GM18519 (cell line): Measurements from ENCODE around the gene RSPH9.

Experiments used
- ATAC-seq: cut with Tn5 transposase; IDR thresholded peaks from one replicate; pipeline ENCODE4 v1.9.1; 2021; ENCODE audit warnings: mild to moderate bottlenecking, moderate library complexity; ENCODE audit not compliant: unreplicated experiment, low FRiP score

Gene RSPH9

GRCh38 chr6:43667245-43668150 lies 22.7 kb downstream of the RSPH9 start:
- no peak for ATAC-seq

DNA sequence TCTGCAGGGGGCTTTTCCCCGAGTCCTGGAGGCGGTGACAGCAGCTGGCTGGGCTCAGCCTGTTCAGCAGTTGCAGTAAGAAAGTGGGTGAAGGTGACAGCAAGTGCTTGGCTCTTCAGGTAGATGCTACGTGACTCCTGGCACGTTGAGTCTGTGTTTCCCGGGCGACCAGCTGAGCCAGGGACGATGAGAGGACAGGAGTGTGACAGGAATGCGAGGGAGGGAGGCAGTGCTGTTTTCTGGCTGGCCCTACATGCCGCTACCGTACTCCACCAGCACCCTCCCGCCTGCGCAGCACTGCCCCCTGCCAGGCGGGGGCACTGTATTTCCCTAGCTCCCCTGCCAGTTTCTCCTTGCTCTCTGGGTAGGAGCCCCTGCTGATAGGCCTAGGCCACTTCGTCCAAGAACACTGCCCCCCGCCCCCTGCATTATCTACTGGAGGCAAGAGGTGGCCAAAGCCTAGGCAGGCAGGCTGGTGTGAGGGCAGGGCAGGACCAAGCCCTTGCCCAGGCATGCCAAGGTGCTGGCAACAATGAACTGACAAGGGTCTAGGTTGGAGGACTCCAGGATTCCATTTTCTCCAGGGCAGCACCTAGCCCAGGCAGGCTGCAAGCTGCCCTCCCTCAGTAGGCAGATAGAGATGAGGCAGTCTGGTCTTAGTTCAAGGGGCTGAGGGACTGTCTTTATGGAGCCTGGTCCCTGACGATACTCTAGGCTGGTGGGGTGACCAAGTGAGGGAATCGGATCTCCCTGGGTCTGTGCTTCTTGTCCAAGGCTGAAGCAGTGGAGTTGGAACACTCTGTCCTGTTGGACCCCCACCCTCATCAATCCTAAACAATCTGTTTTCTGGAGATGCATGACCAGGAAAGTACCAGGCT lies 23.6 kb downstream of the RSPH9 start:
- ATAC-seq: no peak

DNA sequence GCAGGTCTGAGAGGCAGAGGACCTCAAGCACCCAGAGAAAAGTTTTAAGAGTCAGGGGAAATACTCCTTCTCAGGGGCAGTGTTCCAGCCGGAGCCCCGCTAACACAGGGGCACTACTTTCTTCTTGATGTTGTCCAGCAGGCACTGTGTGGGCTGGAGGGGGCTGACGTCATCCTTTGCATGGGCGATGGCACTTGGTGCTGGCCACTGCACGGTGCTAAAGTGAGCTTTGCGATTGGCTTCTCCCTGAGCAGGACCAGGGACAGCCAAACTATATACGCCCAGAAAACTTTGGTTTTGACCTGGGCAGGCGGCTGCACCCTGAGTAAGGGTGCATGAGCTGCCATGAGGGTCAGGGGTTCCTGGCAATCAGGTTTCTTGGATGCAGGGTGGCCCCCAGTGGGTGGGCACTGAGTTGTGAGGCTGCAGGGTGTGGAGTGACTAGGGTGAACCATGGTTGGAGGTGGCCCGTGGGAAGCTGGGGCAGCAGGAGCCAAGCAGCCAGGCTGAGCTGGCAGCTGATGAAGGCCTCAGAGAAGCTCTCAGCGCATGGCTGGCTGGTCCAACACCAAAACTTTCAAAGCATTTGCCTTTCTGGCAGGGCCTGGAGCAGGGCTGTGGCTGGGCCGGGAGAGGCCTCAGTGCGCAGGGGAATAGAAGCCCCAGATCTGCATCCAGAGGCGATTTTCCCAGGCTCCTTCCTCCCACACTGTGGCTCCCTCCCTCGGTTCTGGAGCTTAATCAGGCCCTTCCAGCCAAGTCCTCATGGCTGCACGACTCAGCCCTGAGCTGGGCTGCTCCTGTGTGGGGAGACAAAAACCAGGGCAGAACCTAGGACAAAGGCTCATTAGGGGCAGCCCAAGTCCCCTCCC lies 24.4 kb downstream of the RSPH9 start:
- ATAC-seq: no peak

GRCh38 chr6:43669922-43670622 lies 25.2 kb downstream of the RSPH9 start:
- ATAC-seq: no peak

- ATAC-seq: no peak
Measured at GRCh38 chr6:43670623-43670986, 25.8 kb downstream of the RSPH9 start.

DNA sequence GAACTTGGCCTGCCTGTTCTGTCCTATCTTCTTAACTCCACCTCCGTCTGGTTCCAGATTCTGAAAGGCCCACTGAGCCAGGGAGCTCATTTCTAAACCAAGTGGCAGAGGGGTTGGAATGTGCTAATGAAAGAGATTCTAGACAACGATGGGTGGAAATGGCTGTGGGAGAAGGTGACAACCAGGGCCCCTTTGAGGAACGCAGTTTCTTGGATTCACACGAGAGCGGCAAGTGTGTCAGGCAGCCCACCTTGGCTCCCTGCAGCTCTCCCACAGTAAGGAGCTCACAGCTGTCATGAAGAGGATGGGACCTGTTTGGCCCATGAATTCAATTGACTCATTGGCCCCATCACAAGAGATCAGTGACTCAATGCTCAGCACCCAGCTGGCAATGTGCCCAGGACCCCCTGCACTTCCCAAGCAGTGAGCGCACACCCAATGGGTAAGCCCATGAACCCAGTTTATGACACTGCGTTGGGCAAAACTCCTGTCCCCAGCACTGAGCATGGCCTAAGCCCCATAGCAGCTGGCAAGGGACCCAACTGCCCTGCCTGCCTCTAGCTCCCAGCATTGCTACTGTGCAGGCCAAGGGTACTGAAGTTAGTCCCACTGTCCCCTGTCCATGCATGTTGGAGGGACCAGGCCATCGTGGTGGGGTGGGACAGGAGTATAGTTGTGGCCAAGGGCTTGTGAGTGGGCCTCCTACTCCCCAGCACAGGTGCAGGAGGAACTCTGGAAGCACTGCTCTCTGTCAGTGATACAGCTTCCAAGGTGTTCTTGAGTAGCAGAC lies 26.4 kb downstream of the RSPH9 start:
- no peak for ATAC-seq

GRCh38 chr6:43671801-43672690 lies 27.2 kb downstream of the RSPH9 start:
- no peak for ATAC-seq

DNA sequence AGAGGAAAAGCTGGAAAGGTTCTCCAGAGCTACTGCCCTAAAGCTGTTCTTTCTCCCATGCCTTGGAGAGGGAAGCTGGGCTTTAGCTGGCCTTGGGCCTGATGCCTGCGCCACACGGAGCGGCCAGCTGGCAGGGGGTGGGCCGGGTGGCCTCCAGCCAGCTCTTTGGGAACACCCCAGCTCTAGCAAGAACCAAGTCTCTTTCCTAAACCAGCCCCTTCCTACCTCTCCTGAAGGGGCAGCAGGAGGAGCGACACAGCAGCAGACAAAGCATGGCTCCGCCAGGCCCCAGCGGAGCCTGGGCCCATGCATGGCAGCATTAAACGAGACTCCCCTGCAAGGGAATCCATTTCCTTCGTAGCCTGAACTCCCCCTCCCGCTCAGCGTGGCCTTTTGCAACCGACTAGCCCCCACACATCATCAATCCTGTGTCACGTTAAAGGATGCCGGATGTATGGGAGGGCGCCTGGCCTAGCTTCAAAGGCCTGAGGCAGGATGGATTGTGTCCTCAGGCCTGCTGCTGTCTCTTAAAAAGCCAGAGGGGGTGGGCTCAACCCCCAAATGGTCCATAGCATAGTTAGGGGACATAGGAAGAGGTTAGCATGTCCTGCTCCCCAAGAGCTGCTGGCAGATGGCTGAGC lies 28.7 kb downstream of the RSPH9 start:
- no peak for ATAC-seq

DNA sequence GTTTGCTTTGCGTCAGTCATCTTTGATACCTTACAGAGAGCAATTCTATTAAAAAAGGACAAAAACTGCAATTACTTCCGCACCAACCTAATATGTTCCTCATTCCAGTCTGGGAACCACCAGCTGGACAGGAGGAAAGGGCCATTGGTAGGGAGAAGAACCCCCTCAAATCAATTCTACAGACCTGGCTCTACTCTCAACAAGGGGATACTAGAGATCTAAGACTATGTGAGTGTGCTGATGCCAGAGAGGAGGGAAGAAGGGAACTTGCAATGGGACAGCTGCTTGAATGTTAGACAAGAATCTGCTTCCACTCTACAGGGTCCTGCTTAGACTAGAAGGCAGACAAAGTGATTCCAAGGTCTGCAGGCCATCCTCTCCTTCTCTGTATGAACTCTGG lies 29.5 kb downstream of the RSPH9 start:
- no peak for ATAC-seq

DNA sequence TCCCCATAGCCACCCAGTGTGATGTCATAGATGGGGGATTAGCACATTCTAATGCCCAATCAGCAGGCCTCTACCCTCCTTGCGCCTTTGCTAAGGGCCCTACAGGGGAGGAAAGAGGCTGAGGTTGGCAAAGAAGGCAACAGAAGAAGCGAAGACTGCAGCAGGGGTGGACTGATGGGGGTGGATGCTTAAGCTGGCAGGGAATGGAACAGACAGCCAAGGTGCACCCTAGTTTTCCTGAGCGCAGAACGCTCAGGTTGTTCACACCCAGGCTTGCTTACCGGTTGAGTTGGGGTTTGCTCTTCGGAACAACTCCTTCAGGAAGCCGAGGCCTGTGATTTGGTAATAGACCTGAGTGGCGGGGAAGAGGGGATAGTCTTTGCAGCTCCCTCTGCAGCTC lies 30.1 kb downstream of the RSPH9 start:
- no peak for ATAC-seq

DNA sequence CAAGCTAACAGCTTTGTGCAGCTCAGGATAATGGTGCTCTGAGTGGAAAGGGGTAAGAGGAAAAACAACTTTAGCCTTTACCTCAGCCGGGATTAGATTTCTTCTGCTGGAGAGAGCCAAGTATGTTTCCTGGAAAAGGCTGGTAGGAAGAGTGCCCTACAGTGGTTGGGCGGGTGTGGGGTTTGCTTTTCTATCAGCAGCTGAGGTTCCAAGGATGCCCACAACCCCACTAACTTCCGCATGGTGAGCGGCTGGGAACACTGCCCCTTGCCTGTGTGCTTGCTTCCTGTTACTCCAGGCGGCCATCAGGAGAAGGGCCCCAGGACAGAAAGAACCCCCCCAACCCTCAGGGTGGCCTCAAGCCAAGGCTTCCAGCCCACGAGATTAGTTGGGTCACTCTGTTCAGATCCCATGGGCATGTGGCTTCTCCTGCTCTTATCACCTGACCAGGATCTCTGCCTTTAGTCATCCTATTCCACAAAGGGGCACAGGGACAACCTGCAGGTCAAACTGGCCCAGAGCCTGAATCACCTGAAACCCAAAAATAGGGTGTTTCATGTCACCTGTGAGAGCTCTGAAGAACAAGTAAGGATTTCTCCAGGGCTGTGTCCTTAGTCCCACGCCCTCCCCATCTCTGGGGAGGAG lies 32.2 kb downstream of the RSPH9 start:
- no peak for ATAC-seq

DNA sequence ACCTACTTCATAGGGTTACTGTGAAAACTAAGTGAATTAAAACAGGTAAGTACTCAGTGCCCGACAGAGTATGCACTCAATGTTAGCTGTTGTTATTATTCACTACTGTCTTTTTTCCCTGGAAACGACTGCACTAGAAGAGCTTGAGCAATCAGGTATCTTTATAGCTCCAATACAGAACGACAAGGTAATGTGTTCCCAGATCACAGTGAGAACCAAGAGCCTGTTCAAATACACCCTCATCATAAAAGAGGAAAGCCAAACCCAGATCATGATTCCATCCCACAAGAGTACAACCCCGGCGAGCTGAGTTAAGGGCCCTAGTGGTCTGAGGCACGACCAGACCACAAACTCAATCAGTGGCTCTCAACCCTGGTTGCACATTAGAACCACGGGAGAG lies 32.9 kb downstream of the RSPH9 start:
- ATAC-seq: no peak

- no peak for ATAC-seq
Measured at GRCh38 chr6:43678341-43678740, 33.5 kb downstream of the RSPH9 start.

DNA sequence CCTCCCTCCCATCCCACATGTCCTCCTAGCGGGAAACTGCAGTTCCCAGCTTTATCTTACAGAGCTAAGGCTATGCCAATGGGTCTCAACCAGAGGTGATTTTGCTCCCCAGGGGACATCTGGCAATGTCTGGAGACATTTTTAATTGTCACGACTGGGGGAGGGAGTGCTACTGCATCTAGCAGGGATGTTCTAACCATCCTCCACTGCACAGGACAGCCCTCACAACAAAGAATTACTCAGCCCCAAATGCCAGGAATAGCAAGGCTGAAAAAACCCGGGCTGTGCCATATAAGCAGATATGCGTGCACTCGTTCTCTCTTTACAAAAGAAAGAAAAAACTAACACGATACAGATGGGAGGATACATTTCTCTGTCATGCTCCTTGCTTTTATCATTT lies 34.2 kb downstream of the RSPH9 start:
- no peak for ATAC-seq

- no peak for ATAC-seq
Measured at GRCh38 chr6:43680308-43681200, 35.7 kb downstream of the RSPH9 start.

DNA sequence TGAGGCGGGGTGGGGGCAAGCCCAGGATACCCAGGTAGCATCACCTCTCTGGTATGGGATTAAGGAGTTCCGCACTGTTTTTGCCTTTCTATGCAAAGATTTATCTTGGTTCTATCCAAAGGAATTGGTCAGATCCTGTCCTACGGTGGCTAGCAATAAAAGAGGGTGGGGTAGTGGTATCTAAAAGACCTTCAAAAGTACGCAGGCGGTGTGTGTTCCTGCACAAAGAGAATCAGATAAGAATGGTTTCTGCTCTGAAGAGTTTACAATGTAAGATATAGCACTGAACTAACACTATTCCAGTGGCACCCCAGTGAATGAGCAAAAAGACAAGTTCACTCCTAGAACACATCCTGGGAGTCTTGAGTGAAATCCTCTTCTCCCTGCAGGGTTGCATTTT lies 36.5 kb downstream of the RSPH9 start:
- no peak for ATAC-seq
